PC-9 (cell line): ENCODE results near the gene WNT9A. TPM values are rescaled to one million over a fixed set of nuclear protein-coding genes. Genes with fewer than 3 reads are reported as not detected.

Source experiments
- BruUV-seq: library from RNA; stranded (reverse); fragments of 400-500 nt; replicated peaks from 2 replicates; lab custom pipeline; 2021; lab: Mats Ljungman, UMichigan
- CTCF ChIA-PET: fragments of 300-600 bp; sonication (Branson Sonifier 250); formaldehyde crosslinking; loops from one replicate; lab custom pipeline; 2022; ENCODE audit warnings: antibody characterized with exemption; lab: Charles Lee
- POLR2A ChIA-PET: fragments of 300-600 bp; sonication (Branson Sonifier 250); formaldehyde crosslinking; loops from one replicate; lab custom pipeline; 2022; ENCODE audit warnings: antibody characterized with exemption; ENCODE audit not compliant: unreplicated experiment; lab: Charles Lee
- DNase-seq, 2 experiments: peaks; one replicate each; pipeline versions ENCODE4 v3.0.0 to v3.0.0-alpha.2; 2015 to 2022; ENCODE audit warnings: mixed read lengths in 1 of 2
- H2AFZ ChIP-seq: fragments of 200-600 bp; sonication (generic); 2 replicates; pipeline ENCODE4 v1.8.1; 2017; ENCODE audit warnings: antibody characterized with exemption
- H3F3A ChIP-seq: fragments of 200-600 bp; sonication (generic); 2 replicates; pipeline ENCODE4 v1.8.1; 2017; ENCODE audit warnings: antibody characterized with exemption, mild to moderate bottlenecking, low read depth; ENCODE audit not compliant: insufficient read depth
- H3K27ac ChIP-seq: fragments of 200-600 bp; sonication (generic); 2 replicates; pipeline ENCODE4 v1.6.1; 2016; ENCODE audit warnings: mixed run types
- H3K27me3 ChIP-seq: fragments of 200-600 bp; sonication (generic); 2 replicates; pipeline ENCODE4 v1.6.1; 2016; ENCODE audit warnings: low read depth, mixed run types; ENCODE audit not compliant: insufficient read depth
- H3K36me3 ChIP-seq: fragments of 200-600 bp; sonication (generic); 2 replicates; pipeline ENCODE4 v1.6.1; 2016; ENCODE audit warnings: low read depth, mixed run types
- H3K4me1 ChIP-seq: fragments of 200-600 bp; sonication (generic); replicated peaks from 2 replicates; pipeline ENCODE4 v1.6.1; 2016; ENCODE audit warnings: mixed run types; ENCODE audit not compliant: insufficient read depth
- H3K4me2 ChIP-seq: fragments of 200-600 bp; sonication (generic); 2 replicates; pipeline ENCODE4 v1.6.1; 2017; ENCODE audit warnings: mixed run types
- H3K4me3 ChIP-seq: fragments of 200-600 bp; sonication (generic); 2 replicates; pipeline ENCODE4 v1.6.1; 2016; ENCODE audit warnings: mixed run types
- H3K79me2 ChIP-seq: fragments of 200-600 bp; sonication (generic); 2 replicates; pipeline ENCODE4 v1.6.1; 2017; ENCODE audit warnings: low read depth, mixed run types
- H3K9me2 ChIP-seq: fragments of 200-600 bp; sonication (generic); 2 replicates; pipeline ENCODE4 v1.8.1; 2017; ENCODE audit warnings: mild to moderate bottlenecking; ENCODE audit not compliant: insufficient read depth
- H3K9me3 ChIP-seq: fragments of 200-600 bp; sonication (generic); 2 replicates; pipeline ENCODE4 v1.8.1; 2016; ENCODE audit warnings: low read depth; ENCODE audit not compliant: insufficient read depth
- H4K20me1 ChIP-seq: fragments of 200-600 bp; sonication (generic); 2 replicates; pipeline ENCODE4 v1.8.1; 2017; ENCODE audit not compliant: insufficient read depth
- EZH2 ChIP-seq: fragments of 200-600 bp; sonication (generic); IDR thresholded peaks from 2 replicates; pipeline ENCODE4 v1.8.0; 2017; ENCODE audit warnings: antibody characterized with exemption, low read depth
- intact Hi-C: fragments of 100-400 bp; cut with micrococcal nuclease; formaldehyde crosslinking; loops from one replicate; pipeline ENCODE4 v1.10.0; 2022; ENCODE audit not compliant: unreplicated experiment
- total RNA-seq: library from RNA; stranded (reverse); gene quantifications from 2 replicates; pipeline ENCODE4 v1.2.3, GENCODE V29; 2021
- TF ChIP-seq, protein P1 (sequence below): fragments of 200-600 bp; sonication (generic); conservative IDR thresholded peaks from 2 replicates; pipeline ENCODE4 v1.6.1; 2017; ENCODE audit warnings: mixed run types, antibody characterized with exemption, mild to moderate bottlenecking, moderate library complexity

WNT9A gene
- total RNA-seq, 1 experiment from 2014 or later: 42.4 TPM

DNA sequence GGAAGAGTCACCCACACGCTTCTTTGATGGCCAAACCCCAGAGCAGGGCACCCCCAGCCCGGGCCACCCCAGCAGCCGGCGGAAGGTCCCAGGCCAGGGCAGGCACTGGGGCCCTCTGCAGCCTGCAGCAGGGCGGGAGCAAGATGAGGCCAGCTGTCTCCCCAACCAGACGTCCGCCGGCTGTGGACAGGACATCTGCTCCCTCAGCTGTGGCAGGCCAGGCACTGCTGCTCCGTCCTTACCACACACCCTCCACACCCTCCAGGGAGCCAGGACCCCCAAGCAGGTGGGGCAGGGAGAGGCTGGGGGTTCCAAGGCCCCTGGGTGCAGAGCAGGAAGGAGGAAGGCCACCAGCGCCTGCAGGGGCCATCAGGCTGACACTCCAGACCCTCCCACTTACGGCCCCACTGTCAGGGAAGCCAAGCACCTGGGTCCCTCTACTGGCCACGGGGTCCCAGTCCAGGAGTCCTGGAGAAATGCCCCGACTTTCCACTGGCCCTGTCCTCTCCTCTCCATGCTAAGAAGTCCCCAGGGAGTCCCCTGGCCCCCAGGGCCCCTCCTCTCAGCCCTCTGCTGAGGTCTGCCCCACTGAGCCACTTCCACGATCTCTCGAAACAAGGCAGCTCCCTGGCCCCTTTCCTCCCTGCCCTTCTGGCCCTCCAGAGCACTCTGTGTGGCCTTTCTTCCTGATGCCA is 5.6 kb downstream of the WNT9A start:
- no peaks in the 10 kb centered on the region for H3K9me2 ChIP-seq
- no peak overlapping the region for H2AFZ ChIP-seq
- DNase-seq: no peak
- H3K79me2 ChIP-seq: peaks cover 15% of the 10 kb centered on the region
- H4K20me1 ChIP-seq: no peaks in the 10 kb centered on the region
- H3K4me3 ChIP-seq: no peak overlapping the region
- ChIA-PET POLR2A (no interaction called here), CTCF (no interaction called here)
- no peaks in the 10 kb centered on the region for H3K9me3 ChIP-seq
- intact Hi-C loops: no loop called here
- H3K27ac ChIP-seq: no peak overlapping the region
- H3K4me2 ChIP-seq: no peak overlapping the region
- no peak for TF ChIP-seq EZH2
- TF ChIP-seq, protein P1, sequence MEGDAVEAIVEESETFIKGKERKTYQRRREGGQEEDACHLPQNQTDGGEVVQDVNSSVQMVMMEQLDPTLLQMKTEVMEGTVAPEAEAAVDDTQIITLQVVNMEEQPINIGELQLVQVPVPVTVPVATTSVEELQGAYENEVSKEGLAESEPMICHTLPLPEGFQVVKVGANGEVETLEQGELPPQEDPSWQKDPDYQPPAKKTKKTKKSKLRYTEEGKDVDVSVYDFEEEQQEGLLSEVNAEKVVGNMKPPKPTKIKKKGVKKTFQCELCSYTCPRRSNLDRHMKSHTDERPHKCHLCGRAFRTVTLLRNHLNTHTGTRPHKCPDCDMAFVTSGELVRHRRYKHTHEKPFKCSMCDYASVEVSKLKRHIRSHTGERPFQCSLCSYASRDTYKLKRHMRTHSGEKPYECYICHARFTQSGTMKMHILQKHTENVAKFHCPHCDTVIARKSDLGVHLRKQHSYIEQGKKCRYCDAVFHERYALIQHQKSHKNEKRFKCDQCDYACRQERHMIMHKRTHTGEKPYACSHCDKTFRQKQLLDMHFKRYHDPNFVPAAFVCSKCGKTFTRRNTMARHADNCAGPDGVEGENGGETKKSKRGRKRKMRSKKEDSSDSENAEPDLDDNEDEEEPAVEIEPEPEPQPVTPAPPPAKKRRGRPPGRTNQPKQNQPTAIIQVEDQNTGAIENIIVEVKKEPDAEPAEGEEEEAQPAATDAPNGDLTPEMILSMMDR: no peak
- H3F3A ChIP-seq: peaks cover 10% of the 10 kb centered on the region; the same call in 1 of the 2 replicates
- BruUV-seq: no TSS peak
- peaks cover 15% of the 10 kb centered on the region for H3K4me1 ChIP-seq
- H3K36me3 ChIP-seq: no peaks in the 10 kb centered on the region
- H3K27me3 ChIP-seq: no peaks in the 10 kb centered on the region

- BruUV-seq: no TSS peak
- no peak overlapping the region for H3K4me2 ChIP-seq
- peaks cover 15% of the 10 kb centered on the region for H3K4me1 ChIP-seq
- intact Hi-C loops: no loop called here
- TF ChIP-seq, protein P1: no peak
- no peak for TF ChIP-seq EZH2
- no peaks in the 10 kb centered on the region for H4K20me1 ChIP-seq
- ChIA-PET CTCF (no interaction called here), POLR2A (no interaction called here)
- no peaks in the 10 kb centered on the region for H3K36me3 ChIP-seq
- no peak overlapping the region for H3K27ac ChIP-seq
- no peaks in the 10 kb centered on the region for H3K27me3 ChIP-seq
- no peak overlapping the region for H3K4me3 ChIP-seq
- H3K9me3 ChIP-seq: 0 out of 2 replicates have a peak, but pooled peaks cover 4% of the 10 kb centered on the region
- no peak for DNase-seq
- H3F3A ChIP-seq: peaks cover 16% of the 10 kb centered on the region; the same call in 1 of the 2 replicates
- H2AFZ ChIP-seq: no peak overlapping the region
- H3K79me2 ChIP-seq: peaks cover 15% of the 10 kb centered on the region
- no peaks in the 10 kb centered on the region for H3K9me2 ChIP-seq
These were observed 6.2 kb downstream of the WNT9A start for GRCh38 chr1:227941509-227942020.

DNA sequence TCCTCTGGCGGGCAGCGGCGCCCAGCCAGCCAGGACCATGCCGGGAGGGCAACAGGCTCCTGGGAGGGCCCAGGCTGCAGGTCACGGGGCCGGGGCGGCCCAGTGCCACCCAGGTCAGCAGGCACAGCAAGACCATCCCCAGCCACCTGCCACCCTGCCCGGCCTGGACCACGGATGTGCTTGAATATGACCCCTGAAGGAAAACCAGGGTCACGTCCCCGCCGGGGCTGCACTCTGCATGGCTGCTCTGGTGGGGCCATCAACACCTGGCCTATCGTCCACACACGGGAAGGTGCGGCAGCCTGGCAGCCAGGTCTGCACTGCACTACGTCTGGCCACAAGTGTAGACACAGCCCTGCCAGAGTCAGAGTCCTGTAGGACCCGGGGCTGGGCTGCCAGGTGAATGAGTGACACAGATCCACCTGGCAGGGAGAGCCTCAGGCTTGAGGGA is 6.9 kb downstream of the WNT9A start:
- CTCF ChIA-PET: no interaction called here
- Histone ChIP-seq H3K4me1 (peaks cover 11% of the 10 kb centered on the region), H3K4me3 (no peak overlapping the region), H2AFZ (no peak overlapping the region), H3K9me2 (no peaks in the 10 kb centered on the region), H3K27ac (no peak overlapping the region), H3K9me3 (peaks cover 11% of the 10 kb centered on the region), H3K27me3 (no peaks in the 10 kb centered on the region), H3K36me3 (no peaks in the 10 kb centered on the region), H3K79me2 (peaks cover 15% of the 10 kb centered on the region), H3K4me2 (no peak overlapping the region), H3F3A (peaks cover 17% of the 10 kb centered on the region), H4K20me1 (no peaks in the 10 kb centered on the region)
- POLR2A ChIA-PET: no interaction called here
- intact Hi-C loops: no loop called here
- BruUV-seq: no TSS peak
- no peak for DNase-seq
- TF ChIP-seq EZH2: no peak
- TF ChIP-seq, protein P1: no peak
